Neutrophil (primary cell): ENCODE measurements around the gene KRTAP29-1.
"Not testable (repeated sequence)": the region's sequence is repeated elsewhere in the genome, so short reads cannot be mapped to it uniquely, and the experiment has no call there.

ENCODE experiments used
- H3K27ac ChIP-seq: fragments of 200-600 bp; sonication (generic); 2 replicates; pipeline ENCODE4 v1.5.1; 2016; ENCODE audit warnings: mild to moderate bottlenecking, moderate library complexity
- H3K27me3 ChIP-seq: fragments of 200-600 bp; sonication (generic); 2 replicates; pipeline ENCODE4 v1.6.0; 2016; ENCODE audit warnings: mild to moderate bottlenecking
- H3K36me3 ChIP-seq: fragments of 200-600 bp; sonication (generic); 2 replicates; pipeline ENCODE4 v1.5.1; 2017
- H3K4me1 ChIP-seq, 2 experiments: fragments of 200-600 bp in 1 of 2; sonication (generic) in 1 of 2; 1 replicate in 1 of 2; 2 replicates in 1 of 2; pipeline versions ENCODE4 v1.5.1 to v1.6.1; 2013 to 2016; ENCODE audit warnings: low read depth in 1 of 2, low read length in 1 of 2, mild to moderate bottlenecking in 1 of 2, moderate library complexity in 1 of 2; ENCODE audit not compliant: control insufficient read depth in 1 of 2, insufficient read depth in 1 of 2
- H3K4me3 ChIP-seq, 2 experiments: fragments of 200-600 bp in 1 of 2; sonication (generic) in 1 of 2; 1 replicate in 1 of 2; 2 replicates in 1 of 2; pipeline ENCODE4 v1.5.1; 2013 to 2016; ENCODE audit warnings: low read depth in 1 of 2, low read length in 1 of 2, mild to moderate bottlenecking in 1 of 2, moderate library complexity in 1 of 2
- H3K9me3 ChIP-seq: fragments of 200-600 bp; sonication (generic); 2 replicates; pipeline ENCODE4 v1.5.1; 2016
- CTCF ChIP-seq: fragments of 200-600 bp; sonication (generic); IDR thresholded peaks from 2 replicates; pipeline ENCODE4 v1.5.1; 2016; ENCODE audit warnings: antibody characterized with exemption

The KRTAP29-1 gene

GRCh38 chr17:41301916-41302901, at the start of gene KRTAP29-1:
Gene KRTAP29-1 (minus strand): TSS chr17:41302851. CDS start chr17:41302851, 0 bp downstream.
- no peak for TF ChIP-seq CTCF
- Histone ChIP-seq H3K36me3 (no peaks in the 10 kb centered on the region), H3K27ac (no peak within 1 kb of the TSS), H3K4me3 (no peak within 1 kb of the TSS), H3K27me3 (no peaks in the 10 kb centered on the region), H3K4me1 (peaks cover 21 to 26% of the 10 kb centered on the region in 2 experiments), H3K9me3 (no peaks in the 10 kb centered on the region)

GRCh38 chr17:41351177-41351576, 48.5 kb upstream of the KRTAP29-1 start:
- Histone ChIP-seq H3K9me3 (no peaks in the 10 kb centered on the region), H3K4me3 (no peak overlapping the region), H3K4me1 (no peaks in the 10 kb centered on the region), H3K27ac (no peak overlapping the region), H3K36me3 (no peaks in the 10 kb centered on the region), H3K27me3 (peaks cover 4% of the 10 kb centered on the region)
- no peak for TF ChIP-seq CTCF

GRCh38 chr17:41350381-41350878, 47.8 kb upstream of the KRTAP29-1 start, which contains the start of gene KRT33A:
Gene KRT33A (minus strand): TSS chr17:41350828. CDS start chr17:41350767, 61 bp downstream.
- not testable (repeated sequence) for H3K27me3 ChIP-seq, H3K9me3 ChIP-seq, H3K36me3 ChIP-seq, H3K4me1 ChIP-seq, H3K4me3 ChIP-seq, H3K27ac ChIP-seq

- Histone ChIP-seq H3K27me3 (peaks cover 3% of the 10 kb centered on the region), H3K27ac (no peak overlapping the region), H3K4me1 (no peaks in the 10 kb centered on the region), H3K4me3 (no peak overlapping the region), H3K36me3 (no peaks in the 10 kb centered on the region), H3K9me3 (no peaks in the 10 kb centered on the region)
- no peak for TF ChIP-seq CTCF
These were observed 45.5 kb upstream of the KRTAP29-1 start for GRCh38 chr17:41347869-41348760.

GRCh38 chr17:41346421-41346820, 43.8 kb upstream of the KRTAP29-1 start:
- not testable (repeated sequence) for H3K4me3 ChIP-seq, H3K4me1 ChIP-seq, H3K27me3 ChIP-seq, H3K27ac ChIP-seq, H3K36me3 ChIP-seq, H3K9me3 ChIP-seq

GRCh38 chr17:41345992-41346391, 43.3 kb upstream of the KRTAP29-1 start:
- Histone ChIP-seq H3K27ac (no peak overlapping the region), H3K9me3 (no peaks in the 10 kb centered on the region), H3K4me3 (no peak overlapping the region), H3K4me1 (no peaks in the 10 kb centered on the region), H3K27me3 (no peaks in the 10 kb centered on the region), H3K36me3 (no peaks in the 10 kb centered on the region)
- no peak for TF ChIP-seq CTCF
